Thoracic aorta (tissue), 2 donors: ENCODE data around the gene SLC41A2. TPM values are rescaled to one million over a fixed set of nuclear protein-coding genes. Genes with fewer than 3 reads are reported as not detected.
"Not testable (repeated sequence)": the region's sequence is repeated elsewhere in the genome, so short reads cannot be mapped to it uniquely, and the experiment has no call there.

Experiments
- ATAC-seq: fragments of 150-250 bp; one replicate; pipeline ENCODE4 v1.8.0; 2017; ENCODE audit warnings: low read depth; ENCODE audit not compliant: insufficient number of reproducible peaks, low FRiP score
- DNase-seq: peaks from one replicate; pipeline ENCODE4 v3.0.0-alpha.2; 2020; ENCODE audit warnings: low spot score
- H3K27ac ChIP-seq, 2 donors: fragments of 200-600 bp; sonication (generic); 1 replicate in 1 of 2; 2 replicates in 1 of 2; pipeline ENCODE4 v1.5.1; 2016; ENCODE audit warnings: mild to moderate bottlenecking in 2 of 2, moderate library complexity in 2 of 2
- H3K27me3 ChIP-seq: fragments of 200-600 bp; sonication (generic); replicated peaks from 2 replicates; pipeline ENCODE4 v1.6.0; 2016; ENCODE audit warnings: mild to moderate bottlenecking; ENCODE audit not compliant: insufficient read depth
- H3K36me3 ChIP-seq: fragments of 200-600 bp; sonication (generic); one replicate; pipeline ENCODE4 v1.5.1; 2016
- H3K4me1 ChIP-seq, 2 donors: fragments of 200-600 bp; sonication (generic); 1 replicate in 1 of 2; 2 replicates in 1 of 2; pipeline versions ENCODE4 v1.5.1 to v1.6.0; 2016; ENCODE audit warnings: low read depth in 2 of 2, mild to moderate bottlenecking in 1 of 2; ENCODE audit not compliant: control insufficient read depth in 1 of 2
- H3K4me3 ChIP-seq: fragments of 200-600 bp; sonication (generic); 2 replicates; pipeline ENCODE4 v1.5.1; 2016; ENCODE audit warnings: mild to moderate bottlenecking
- H3K9me3 ChIP-seq: fragments of 200-600 bp; sonication (generic); 2 replicates; pipeline ENCODE4 v1.5.1; 2016
- total RNA-seq, 2 donors: library from RNA; depleted of rRNA; stranded (reverse); fragments of >200 nt; gene quantifications; one replicate each; pipeline versions ENCODE4 v1.1.0 to v1.2.3, GENCODE V29; 2016
- TF ChIP-seq, protein P1 (sequence below): fragments of 200-600 bp; sonication (generic); IDR thresholded peaks from one replicate; pipeline ENCODE4 v1.5.1; 2019; ENCODE audit warnings: antibody characterized with exemption

Gene SLC41A2
- total RNA-seq, 2 donors from 2014 or later = 67.1 to 165 TPM

DNA sequence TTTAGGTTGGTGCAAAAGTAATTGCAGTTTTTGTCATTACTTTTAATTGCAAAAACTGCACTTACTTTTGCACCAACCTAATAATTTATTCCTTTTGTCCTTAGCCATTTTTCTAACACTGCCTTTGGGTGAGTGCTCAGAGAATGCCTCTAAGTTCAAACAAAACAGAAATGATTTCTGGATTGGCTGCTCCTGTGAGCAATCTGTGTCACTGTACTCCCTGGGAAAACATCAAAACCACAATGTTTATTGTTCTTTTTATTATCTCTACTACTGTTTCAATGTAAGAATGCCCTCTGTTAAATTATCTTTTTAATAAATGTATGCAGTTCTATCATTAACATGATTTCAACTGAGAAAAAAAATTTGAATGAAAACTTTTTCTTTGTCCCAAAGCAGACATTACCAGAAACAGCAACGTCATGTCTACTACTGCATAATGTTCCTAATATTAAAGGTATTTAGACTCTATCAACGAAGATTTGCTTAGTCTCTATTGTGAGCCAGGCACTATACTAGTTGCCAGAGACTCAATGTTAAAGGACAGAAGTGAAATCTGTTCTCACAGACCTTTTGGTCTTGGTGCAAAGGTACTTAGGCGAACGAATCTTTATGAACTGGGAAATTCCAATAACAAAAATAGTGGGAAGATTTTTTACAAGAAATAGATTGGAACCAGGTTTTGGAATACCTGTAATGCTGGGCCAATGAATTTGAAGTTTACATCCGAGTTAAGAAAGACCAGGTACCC lies 6.2 kb downstream of the SLC41A2 start:
- DNase-seq (no peak), ATAC-seq (no peak)
- Histone ChIP-seq H3K4me1 (peaks cover 22 to 67% of the 10 kb centered on the region in 2 donors), H3K36me3 (no peaks in the 10 kb centered on the region), H3K9me3 (no peaks in the 10 kb centered on the region), H3K27me3 (no peaks in the 10 kb centered on the region), H3K27ac (peak overlapping the region; percentile 64 to 92), H3K4me3 (peak overlapping the region; percentile 2)
- TF ChIP-seq, protein P1, sequence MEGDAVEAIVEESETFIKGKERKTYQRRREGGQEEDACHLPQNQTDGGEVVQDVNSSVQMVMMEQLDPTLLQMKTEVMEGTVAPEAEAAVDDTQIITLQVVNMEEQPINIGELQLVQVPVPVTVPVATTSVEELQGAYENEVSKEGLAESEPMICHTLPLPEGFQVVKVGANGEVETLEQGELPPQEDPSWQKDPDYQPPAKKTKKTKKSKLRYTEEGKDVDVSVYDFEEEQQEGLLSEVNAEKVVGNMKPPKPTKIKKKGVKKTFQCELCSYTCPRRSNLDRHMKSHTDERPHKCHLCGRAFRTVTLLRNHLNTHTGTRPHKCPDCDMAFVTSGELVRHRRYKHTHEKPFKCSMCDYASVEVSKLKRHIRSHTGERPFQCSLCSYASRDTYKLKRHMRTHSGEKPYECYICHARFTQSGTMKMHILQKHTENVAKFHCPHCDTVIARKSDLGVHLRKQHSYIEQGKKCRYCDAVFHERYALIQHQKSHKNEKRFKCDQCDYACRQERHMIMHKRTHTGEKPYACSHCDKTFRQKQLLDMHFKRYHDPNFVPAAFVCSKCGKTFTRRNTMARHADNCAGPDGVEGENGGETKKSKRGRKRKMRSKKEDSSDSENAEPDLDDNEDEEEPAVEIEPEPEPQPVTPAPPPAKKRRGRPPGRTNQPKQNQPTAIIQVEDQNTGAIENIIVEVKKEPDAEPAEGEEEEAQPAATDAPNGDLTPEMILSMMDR = no peak

DNA sequence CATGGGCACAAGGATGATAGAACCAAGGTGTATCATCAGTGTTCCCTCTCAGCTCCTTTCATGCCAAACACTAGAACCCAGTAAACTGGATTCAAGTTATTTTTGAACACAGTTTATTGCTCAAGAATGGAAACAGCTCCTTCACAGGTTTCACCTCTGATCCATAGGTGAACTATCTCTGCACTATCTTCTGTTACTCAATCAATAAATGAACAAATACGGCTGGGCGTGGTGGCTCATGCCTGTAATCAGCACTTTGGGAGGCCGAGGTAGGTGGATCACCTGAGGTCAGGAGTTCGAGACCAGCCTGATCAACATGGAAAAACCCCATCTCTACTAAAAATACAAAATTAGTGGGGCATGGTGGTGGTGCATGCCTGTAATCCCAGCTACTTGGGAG lies 9.4 kb downstream of the SLC41A2 start:
- ATAC-seq, H3K36me3 ChIP-seq, DNase-seq, H3K9me3 ChIP-seq, H3K27me3 ChIP-seq, H3K4me3 ChIP-seq: not testable (repeated sequence)
- Histone ChIP-seq H3K27ac (peak overlapping the region in 1 of 2 donors; percentile 10), H3K4me1 (peaks cover 20 to 44% of the 10 kb centered on the region in 2 donors)

DNA sequence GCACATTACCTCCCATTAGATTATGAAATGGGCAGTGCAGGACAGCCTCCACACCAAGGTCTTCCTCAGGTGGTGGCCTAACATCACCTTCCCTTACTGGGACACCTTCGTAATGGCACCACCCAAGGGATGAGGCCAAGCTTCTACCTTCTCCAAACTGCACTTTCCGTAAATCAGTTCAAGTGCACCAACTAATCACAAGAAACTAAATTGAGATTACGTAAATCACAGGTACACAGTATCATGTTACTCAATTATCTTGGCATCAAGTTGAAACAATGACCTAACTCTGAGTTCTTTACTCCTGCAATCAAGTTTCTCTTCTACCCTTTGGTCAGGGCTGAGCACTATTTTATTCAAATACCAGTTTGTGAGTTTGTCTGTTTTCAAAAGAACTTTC lies 13.8 kb downstream of the SLC41A2 start:
- no peak for DNase-seq
- TF ChIP-seq, protein P1 = no peak
- Histone ChIP-seq H3K27me3 (no peaks in the 10 kb centered on the region), H3K9me3 (no peaks in the 10 kb centered on the region), H3K27ac (no peak overlapping the region), H3K4me3 (no peak overlapping the region), H3K36me3 (no peaks in the 10 kb centered on the region), H3K4me1 (peaks cover 10 to 31% of the 10 kb centered on the region in 2 donors)
- no peak for ATAC-seq

DNA sequence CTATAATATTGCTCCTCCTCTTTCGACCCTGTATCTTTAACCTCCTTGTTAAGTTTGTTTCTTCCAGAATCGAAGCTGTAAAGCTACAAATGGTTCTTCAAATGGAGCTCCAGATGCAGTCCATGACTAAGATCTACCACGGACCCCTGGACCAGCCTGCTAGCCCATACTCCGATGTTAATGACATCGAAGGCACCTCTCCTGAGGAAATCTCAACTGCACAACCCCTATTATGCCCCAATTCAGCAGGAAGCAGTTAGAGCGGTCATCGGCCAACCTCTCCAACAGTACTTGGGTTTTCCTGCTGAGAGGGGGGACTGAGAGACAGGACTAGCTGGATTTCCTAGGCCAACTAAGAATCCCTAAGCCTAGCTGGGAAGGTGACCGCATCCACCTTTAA lies 14.7 kb downstream of the SLC41A2 start:
- H3K36me3 ChIP-seq, H3K9me3 ChIP-seq, ATAC-seq, H3K4me3 ChIP-seq, DNase-seq, H3K27me3 ChIP-seq, H3K27ac ChIP-seq: not testable (repeated sequence)
- peaks cover 12 to 37% of the 10 kb centered on the region in 2 donors for H3K4me1 ChIP-seq

DNA sequence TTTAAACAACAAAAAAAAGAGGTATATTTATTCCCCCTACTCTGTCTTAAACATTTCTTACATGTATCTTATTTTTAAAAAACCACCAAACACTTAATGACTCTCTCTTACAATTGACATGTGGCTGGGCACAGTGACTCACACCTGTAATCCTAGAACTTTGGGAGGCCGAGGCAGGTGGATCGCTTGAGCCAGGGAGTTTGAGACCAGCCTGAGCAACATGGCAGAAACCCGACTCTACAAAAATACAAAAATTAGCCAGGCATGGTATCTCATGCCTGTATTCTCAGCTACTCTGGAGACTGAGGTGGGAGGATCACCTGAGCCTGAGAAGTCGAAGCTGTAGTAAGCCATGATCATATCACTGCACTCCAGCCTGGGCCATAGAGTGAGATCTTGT lies 16.0 kb downstream of the SLC41A2 start:
- ATAC-seq = no peak
- TF ChIP-seq, protein P1 = no peak

DNA sequence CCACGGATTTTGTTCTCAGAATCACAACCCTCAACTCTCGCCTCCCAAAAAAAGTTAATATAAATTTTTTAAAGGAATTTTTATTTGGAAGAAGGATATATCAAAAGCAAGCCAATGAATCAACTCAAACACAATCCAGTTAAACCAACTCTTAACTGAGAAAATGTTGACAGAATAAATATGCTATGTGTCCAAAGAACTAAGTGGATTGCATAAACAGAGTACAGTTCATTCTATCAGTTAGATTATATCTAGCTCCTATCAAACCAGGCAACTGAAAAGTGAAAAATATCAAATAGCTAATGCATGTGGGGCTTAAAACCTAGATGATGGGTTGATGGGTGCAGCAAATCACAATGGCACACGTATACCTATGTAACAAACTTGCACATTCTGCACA lies 16.6 kb downstream of the SLC41A2 start:
- ATAC-seq (no peak), DNase-seq (no peak)
- Histone ChIP-seq H3K4me1 (peaks cover 12 to 46% of the 10 kb centered on the region in 2 donors), H3K27me3 (no peaks in the 10 kb centered on the region), H3K9me3 (no peaks in the 10 kb centered on the region), H3K27ac (no peak overlapping the region), H3K4me3 (no peak overlapping the region), H3K36me3 (no peaks in the 10 kb centered on the region)
- TF ChIP-seq, protein P1 = no peak

More for the DNA sequence above, 16.0 kb downstream of the SLC41A2 start:
- Histone ChIP-seq H3K27ac (no peak overlapping the region), H3K4me1 (peaks cover 12 to 46% of the 10 kb centered on the region in 2 donors), H3K36me3 (no peaks in the 10 kb centered on the region), H3K9me3 (no peaks in the 10 kb centered on the region), H3K4me3 (no peak overlapping the region), H3K27me3 (no peaks in the 10 kb centered on the region)
- DNase-seq = no peak
